COLO668 (cell line): ENCODE data around the gene GNPDA1.

ENCODE experiments used
- DNase-seq: peaks from one replicate; lab custom pipeline; 2025; ENCODE audit not compliant: unreplicated experiment; lab: John Stamatoyannopoulos, UW

Gene GNPDA1

DNA sequence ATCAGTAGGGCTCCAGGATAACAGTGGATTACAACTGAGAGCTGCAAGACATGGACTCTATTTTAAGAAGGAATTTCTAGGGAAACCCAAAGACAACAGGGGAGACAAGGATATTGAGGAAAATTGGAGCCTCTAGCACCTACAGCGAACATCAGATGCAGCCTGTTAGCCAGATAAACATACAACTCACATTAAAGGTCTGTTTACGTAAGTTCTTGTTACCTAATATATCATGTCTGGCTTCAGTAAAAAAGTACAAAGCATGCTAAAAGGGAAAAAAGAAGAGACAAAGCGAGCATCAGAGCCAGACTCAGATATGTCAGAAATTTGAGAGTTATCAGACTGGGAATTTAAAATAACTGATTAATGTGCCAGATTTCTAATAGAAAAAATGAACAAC lies 17.2 kb downstream of the GNPDA1 start:
- no peak for DNase-seq

DNA sequence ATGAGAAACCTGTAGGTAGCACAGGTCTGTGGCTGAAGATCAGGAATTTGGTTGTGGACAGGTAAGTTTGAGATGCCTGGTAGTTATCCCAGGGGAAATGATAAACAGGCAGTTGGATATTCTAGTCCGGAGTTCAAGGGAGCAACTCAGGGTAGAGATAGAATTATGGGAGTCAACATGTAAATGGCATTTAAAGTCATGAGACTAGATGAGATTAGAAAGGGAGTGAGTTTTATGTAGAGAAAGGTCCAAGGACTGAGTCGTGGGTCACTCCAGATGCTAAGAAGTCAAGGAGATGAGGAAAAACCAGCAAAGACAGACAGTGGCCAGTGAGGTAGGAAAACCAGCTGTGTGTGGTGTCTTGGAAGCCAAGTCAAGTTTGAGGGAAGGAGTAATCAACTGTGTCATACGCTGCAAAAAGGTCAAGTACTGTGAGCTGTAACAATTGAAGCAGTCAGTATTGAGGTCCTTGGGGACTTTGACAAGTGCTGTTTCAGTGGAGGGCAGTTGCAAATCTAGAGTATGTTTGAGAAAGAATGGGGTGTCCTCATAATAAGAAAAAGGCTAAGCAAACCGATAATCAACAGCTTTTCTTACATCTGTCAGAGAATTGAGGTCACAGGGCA lies 18.2 kb downstream of the GNPDA1 start:
- no peak for DNase-seq

DNA sequence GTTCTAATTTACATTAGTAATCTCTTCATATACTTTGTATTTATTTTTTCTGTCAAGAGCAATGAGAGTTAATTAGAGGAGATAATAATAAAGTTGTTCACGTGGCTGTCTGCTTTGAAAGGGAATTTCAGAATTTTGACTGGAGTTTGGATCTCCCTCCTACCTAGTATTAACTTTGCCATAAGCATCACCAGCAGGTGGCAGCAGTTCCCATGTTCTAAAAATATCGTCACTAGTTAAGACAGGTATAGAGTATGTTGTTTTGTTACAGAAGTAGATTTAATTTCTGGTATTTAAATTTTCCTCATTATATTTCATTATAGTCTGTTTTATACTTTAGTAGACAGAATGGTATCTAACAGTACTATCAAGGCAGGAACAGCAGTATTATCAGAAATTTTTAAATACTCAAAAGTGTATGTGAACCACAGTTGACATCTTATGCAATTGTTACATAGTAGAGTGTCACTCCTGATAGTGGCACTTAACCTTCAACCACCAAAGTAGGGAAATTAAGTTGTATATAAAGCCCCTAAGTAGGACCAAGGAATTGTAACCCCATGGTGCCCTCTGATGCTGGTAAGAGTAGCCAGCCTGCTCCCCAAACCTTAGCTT lies 20.4 kb downstream of the GNPDA1 start:
- peak; percentile 62 for DNase-seq

DNA sequence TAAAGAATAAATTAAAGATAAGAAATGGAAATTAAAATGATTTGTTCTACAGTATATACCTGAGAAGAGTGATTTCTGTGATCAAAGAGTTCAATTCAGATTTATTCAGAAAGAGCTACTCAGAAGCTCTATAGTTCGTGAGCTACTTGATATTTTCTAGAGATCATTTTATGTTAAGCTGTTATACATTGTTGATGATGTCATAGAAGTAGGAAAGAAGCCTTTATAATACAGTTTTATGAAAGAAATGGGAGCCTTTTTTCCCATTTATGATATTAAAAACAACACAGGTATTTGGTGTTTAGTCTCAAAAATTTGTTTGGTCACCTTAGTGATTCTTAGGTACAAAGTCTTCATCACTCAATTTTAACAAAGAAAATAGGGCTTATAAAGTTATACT lies 23.1 kb downstream of the GNPDA1 start:
- no peak for DNase-seq

DNA sequence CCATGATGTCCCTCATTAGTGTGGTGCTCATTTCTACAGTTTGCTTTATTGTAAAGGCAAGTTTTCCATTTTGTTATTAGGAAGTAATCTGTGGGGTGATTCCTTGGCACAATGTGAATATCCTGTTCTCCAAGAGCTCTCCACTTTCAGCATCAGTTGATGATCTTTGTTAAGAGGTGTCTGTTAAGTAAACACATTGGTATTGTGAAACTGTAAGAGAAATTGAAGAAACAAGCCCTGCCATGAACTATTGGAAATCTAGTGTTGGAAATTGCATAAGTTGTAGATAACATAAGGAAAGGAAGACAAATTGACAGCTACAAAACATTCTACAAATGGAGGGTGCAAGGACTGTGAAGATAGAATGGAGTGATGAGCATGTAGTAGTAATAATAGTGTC lies 26.8 kb downstream of the GNPDA1 start:
- DNase-seq = no peak

DNA sequence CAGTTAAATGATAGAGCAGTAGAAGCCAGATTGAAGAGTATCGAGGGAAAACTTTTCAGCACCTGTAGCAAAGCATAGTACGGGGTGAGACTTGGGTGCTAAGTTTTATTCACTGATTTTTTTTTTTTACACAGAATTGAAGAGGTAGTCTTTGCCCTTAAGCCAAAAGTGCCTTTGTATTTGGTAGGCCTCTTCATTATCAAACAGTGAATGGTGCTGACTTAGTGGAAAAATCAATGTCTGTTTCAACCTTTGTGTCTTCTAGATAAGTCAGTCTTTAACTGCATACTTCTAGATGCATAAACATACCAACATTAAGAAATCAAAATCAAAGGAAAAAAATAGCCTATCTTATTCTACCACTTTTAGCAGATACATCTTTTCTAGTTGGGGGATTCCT lies 30.2 kb downstream of the GNPDA1 start:
- no peak for DNase-seq

DNA sequence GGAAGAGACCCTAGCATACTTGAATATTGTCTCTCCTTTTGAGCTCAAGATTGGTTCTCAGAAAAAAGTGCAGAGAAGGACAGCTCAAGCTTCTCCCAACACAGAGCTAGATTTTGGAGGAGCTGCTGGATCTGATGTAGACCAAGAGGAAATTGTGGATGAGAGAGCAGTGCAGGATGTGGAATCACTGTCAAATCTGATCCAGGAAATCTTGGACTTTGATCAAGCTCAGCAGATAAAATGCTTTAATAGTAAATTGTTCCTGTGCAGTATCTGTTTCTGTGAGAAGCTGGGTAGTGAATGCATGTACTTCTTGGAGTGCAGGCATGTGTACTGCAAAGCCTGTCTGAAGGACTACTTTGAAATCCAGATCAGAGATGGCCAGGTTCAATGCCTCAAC lies 34.4 kb downstream of the GNPDA1 start:
- DNase-seq = no peak

DNA sequence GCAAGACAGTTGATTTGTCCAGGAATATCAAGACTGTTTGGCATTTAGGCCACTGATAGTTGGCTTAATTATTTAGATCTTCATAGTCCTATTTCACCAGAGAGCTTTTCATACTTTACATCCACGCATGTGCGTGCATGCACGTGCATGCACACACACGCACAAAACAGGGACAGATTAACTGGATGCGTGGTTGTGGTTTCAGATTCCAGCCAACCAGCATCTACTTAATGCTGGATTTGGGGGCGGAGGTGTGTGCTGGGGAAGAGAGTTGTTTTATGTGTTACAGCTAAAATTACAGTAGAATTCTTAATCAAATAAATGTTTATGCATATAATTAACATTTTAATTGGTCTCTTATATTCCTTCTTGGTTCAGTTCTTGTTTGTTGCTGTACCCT lies 36.7 kb downstream of the GNPDA1 start:
- DNase-seq = no peak

DNA sequence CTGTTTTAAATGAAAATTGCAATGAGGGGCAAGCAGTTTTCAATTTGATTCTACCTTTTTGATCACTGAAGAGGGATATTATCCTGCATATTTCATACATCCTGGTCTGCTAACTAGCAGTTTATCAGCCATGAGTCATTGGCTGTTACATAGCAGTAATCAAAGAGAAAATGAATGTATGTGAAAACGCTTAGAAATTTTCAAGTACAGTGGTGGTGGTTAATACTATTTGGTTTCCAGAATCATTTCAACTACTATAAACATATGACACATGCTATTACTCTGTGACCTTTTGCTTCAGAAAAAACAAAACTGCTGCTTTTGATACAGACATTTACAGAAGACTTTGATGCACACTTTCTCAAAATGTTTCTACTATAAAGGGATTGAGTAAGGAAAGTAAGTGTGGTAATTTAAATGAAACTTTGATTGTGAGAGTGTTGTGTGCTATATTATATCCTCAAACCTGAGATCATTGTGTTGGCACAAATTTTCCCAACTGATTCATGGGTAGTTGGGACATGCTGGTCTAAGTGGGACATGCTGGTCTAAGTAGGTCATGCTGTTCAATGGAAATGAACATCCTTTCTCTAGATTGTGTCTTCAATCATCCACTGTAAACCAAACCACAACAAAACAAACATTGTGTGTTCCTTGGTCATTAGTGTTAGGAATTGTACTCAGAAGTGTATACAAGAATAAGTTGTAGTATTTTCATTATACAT lies 38.8 kb downstream of the GNPDA1 start:
- no peak for DNase-seq

DNA sequence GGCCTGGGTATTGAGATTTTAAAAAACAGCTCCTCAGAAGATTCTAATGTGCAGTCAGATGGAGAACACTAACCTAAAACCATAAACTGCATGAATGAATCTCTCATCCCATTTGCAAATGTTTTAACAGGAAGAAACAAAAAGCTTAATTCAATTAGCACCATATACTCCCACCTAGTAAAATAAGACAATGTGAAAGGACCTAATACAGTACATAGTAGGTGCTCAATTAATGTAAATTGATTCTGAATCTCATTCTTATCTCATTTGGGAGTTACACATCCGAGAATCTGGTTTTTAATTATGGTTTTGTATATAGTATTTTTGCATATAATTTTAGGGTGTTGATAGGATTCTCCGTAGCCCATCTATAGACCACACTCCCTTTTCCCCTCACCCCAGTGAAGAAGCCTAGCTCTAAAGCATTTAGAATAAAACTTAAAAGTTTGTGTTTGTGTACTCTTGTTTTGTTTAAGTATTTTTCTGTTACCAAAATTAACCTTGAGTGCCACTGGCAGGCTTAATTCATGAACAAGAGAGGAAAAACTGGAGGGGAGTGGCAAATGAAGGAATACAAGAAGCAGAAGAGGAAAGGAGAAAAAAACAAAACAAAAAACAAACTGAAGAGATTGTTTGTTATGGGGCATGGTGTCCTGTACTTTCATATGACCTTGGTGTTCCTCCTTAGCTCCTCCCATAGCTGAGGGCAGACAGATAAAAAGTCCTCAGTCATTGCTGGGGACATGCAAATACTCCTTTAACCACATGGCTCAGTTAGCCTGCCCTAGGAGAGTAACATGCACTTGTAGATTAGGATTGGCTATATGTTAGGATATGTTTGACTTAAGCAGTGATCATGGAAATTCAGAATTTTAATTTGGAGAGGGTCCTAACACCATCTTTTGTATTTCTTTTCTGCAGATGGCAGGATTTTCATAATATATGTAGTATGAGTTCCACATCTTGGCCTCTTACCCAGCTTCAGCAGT lies 42.8 kb downstream of the GNPDA1 start:
- no peak for DNase-seq

DNA sequence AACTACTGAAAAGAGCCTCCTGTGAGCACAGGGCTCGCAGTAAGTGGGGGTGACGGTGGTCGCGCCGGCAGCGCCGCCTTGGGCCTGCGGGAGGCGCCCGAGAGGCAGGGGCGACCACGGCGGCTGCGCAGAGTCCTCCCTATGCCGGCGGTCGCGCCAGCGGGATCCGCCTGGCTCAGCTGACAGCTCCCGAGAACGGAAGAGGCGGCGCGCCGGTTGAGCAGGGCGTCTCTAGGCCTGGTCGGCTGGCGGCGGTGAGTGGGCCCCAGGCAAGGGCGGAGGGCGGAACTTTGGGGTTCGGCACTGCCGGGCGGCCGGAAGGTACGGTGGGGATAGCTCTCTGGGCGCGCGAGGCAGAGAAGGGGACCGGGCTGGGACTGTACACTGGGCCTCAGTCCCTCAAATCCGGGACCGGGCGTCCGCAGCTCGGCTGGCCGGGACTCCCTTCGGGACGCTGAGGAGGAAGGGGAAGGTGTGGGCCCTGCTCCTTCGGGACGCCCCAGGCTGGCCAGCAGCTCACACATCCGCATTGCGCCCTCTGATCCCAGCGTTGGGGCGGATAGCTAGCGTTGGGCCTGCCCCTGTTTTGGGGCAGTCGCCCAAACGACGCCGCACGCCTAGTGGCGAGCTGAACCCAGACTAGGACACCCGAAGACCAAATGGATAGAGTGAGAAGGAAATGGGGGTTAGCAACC lies 43.8 kb downstream of the GNPDA1 start, which contains the start of gene RNF14:
Gene RNF14, plus strand, starts transcription at position 192 of the 695 bp plus-strand sequence. CDS start 4,484 bp downstream, outside the sequence.
- peak; percentile 90 for DNase-seq

DNA sequence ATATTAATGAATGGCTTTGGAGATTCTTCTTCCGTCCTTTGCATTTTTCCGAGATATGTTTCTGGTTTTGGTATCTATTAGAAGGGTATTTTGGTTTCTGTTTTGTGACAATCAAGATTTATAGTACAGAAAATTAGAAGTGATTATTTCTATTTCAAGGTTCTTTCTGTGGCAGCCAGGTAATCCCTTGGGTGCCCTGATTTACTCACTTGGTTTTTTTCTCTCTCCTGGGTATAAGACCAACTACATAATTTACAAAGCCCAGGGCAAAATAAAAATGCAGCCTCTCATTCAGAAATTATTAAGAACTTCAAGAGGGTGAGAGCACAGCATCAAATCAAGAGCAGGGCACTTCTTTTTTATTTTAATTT lies 45.9 kb downstream of the GNPDA1 start:
- DNase-seq = no peak

DNA sequence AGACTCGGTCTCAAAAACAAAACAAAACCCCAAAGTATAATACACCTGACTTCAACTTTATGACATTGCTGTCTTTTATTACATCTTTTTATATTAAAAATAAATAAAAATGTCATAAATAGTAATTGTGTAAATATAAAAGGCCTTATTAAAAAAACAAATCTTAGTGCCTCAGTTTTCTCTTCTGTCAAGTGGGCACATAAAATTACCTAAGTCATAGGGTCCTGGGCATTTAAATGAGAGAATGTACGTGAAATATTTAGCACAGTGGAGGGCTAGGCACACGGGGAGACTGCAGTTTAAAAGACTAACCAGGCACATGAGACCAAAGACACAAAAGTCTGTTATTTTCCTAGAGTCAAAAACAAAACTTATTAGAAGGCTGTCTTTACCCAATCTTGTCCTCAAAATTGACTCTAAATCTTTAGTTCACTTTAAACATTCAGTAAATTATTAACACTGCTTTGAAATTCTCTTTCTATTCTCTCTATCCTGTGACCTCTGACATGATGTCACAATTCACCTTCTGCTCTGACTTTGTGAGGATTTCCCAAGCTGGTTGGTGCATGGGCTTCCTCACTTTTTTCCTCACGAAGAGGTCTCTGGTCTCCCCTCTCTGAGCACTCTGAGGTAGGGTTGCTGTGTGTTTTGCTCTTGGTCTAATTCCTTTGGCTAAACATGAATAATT lies 46.4 kb downstream of the GNPDA1 start:
- DNase-seq = no peak

DNA sequence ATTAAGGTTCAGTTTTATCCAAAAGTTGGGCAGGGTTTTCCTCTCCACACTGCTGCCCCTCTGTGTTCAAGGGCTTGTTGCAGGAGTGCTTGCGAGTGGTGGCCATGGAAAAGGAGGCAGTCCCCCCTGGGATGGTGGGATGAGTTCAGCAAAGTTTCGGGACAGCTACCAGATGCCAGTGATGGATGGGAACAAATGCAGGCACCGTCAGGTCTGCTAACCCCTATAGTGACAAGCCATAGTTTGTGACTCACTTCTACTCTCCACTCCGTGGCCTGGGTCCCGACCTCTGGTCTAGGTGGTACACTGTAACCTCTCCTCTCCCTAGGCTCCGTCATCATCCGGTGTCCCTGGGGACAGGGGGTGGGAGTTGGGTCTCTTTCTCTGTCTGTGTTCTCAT lies 47.8 kb downstream of the GNPDA1 start:
- no peak for DNase-seq

DNA sequence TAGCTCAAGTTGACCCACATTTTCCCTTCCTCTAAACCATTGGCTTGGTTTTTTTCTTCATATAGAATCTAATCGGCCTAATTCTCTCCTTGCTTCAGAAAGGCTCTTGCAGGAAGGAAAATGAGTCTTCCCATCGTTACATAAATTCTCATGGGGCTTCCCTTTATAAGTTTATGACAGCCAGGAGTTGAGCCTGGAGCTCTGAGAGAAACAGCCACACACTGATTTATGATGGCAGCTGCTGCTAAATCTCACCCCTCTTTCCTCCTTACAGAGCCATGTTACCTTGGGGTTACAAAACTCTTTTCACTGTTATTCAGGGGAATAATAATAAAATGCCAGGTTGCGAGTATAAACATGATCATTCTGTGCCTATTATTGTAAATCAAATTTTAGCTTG lies 49.1 kb downstream of the GNPDA1 start:
- DNase-seq = no peak

DNA sequence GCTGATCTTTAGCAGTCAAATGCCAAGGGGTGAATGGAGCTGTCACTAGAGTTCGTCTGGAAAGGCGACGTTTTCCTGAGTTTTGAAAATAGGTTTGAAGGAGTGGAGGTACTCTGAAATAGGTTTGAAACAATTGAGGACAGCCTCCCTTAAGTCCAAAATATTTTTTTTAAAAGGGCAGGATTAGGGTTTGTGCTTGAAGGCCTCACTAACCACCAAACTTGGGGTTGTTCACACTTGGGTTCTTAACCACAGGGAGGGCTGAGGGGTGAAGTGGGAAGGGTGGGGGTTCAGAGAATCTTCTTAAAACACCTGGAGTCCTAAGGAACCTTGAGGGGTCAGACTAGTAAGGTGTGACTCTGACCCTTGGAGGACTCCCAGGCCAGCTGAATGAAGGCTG lies 51.4 kb downstream of the GNPDA1 start:
- DNase-seq = no peak

DNA sequence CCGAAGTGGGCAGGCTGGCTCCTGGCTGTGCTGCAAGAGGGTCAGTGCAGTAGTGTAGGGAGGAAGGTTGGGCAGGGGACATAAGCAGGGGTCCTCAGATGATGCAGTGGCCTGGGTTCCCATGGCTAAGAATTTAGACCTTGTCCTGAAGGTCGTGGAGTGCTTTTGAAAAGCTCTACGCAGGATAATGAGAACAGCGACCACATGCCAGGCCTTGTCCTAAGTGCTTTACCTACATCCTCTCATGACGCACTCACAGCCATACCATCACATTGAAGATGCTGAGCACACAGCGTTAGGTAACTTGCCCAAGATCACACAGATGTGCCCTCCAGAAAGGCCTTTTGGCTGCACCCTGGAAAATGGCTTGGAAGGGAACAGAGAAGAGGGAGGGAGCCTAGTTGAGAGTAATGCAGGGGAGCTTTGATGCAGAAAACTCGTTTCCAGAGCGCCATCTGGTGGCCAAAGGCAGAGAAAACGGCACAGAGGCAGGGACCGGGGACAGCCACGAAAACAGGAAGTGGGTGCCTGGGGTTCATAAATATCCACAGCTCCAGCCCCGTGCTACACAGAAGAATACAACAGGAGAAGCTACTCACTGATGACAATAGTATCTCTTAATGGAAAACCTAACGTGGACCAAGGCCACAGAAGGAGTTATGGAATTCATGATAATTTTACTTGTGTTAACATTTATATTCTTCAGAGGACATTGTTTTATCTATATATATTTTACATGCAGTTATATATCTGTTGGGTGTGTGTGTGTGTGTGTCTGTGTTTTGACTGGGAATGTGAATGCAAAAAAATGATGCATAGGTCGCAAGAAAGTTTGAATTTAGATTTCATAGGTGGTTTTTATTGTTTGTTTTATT lies 52.1 kb downstream of the GNPDA1 start:
- peak; percentile 81 for DNase-seq

DNA sequence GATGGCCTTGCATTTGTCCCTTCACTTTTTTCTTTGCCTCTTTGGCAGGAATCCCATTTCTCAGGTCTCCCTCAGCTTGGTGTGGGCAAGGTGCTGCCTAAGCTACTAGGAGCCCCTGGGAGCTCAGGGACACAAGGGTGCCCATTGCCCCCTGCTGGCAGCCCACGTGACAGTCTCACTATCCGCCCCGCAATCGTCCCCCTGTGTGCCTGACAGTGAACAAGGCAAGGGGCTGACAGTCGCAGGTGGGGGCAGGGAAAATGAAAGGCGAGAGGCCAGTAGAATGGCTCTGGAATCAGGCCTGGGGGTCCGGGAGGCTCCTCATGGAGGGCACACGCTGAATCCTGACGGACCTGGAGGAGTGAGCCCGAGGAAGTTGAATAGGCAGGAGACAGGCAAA lies 52.8 kb downstream of the GNPDA1 start:
- peak; percentile 2 for DNase-seq

DNA sequence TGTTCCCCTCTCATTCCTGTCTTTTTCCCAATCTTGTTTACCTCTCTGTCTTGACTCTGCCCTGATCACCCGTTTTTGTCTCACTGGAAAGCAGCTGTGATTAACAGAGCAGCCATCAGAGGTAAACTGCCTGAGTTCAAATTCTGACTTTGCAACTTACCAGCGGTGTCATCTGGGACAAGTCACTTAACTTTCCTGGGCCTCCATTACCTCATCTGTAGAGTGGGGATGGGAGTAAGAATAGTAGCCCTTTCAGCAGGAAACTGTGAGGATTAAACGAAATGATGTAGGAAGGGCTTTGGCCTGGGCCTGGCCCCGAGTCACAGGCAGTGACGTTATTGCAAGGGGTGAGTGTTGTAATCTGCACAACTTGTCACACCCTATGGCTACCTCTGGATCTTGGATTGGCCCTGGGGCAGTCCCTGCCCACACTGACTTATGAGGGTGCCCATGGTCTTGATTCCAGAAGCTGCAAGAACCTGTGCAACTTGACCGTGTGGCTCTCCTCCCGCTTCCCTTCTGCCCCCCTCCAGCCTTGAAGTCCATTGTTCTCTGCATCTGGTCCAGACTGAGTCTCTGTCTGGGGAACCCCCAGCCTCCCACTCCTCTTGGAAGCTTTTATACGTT lies 54.2 kb downstream of the GNPDA1 start:
- no peak for DNase-seq
